C4-2B (cell line): ENCODE data around the gene PLEKHA5.

Source experiments
- ZFX ChIP-seq: fragments of 450-650 bp; IDR thresholded peaks from 2 replicates; pipeline ENCODE4 v1.6.1; 2017
- TF ChIP-seq, protein P1 (sequence below): fragments of 450-650 bp; conservative IDR thresholded peaks from 2 replicates; pipeline ENCODE4 v1.5.1; 2017; ENCODE audit warnings: mild to moderate bottlenecking

GRCh38 chr12:19398376-19399363 is 269.1 kb downstream of the PLEKHA5 start:
- TF ChIP-seq, protein P1, sequence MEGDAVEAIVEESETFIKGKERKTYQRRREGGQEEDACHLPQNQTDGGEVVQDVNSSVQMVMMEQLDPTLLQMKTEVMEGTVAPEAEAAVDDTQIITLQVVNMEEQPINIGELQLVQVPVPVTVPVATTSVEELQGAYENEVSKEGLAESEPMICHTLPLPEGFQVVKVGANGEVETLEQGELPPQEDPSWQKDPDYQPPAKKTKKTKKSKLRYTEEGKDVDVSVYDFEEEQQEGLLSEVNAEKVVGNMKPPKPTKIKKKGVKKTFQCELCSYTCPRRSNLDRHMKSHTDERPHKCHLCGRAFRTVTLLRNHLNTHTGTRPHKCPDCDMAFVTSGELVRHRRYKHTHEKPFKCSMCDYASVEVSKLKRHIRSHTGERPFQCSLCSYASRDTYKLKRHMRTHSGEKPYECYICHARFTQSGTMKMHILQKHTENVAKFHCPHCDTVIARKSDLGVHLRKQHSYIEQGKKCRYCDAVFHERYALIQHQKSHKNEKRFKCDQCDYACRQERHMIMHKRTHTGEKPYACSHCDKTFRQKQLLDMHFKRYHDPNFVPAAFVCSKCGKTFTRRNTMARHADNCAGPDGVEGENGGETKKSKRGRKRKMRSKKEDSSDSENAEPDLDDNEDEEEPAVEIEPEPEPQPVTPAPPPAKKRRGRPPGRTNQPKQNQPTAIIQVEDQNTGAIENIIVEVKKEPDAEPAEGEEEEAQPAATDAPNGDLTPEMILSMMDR, result no peak
- no peak for TF ChIP-seq ZFX
